Head of caudate nucleus (tissue), 42 donors: ENCODE data around the gene RETN.

Experiments used
- DNase-seq, 42 donors: peaks; one replicate each; pipeline versions ENCODE4 v3.0.0 to v3.0.0-alpha.2; 2020 to 2021; ENCODE audit warnings: mixed read lengths in 7 of 42
- intact Hi-C: fragments of 100-400 bp; cut with DNase I; formaldehyde crosslinking; loops from one replicate; pipeline ENCODE4 v1.15.0; 2022

The RETN gene

GRCh38 chr19:7678971-7679751 lies 10.3 kb downstream of the RETN start:
- intact Hi-C loops = no loop called here
- peak in 40 of 42 donors; percentile 21 to 74 (median 48) for DNase-seq

- DNase-seq = no peak
- intact Hi-C loops = loop anchor here (2.0 to 5.0 kb wide), 2 partner anchors 113 to 223 kb away; partner anchors contain the start of gene MAP2K7
These were observed 11.1 kb downstream of the RETN start for GRCh38 chr19:7679771-7680605.

- intact Hi-C loops = loop anchor here (2.0 to 5.0 kb wide), 2 partner anchors 113 to 222 kb away; partner anchors contain the start of gene MAP2K7
These were observed 11.9 kb downstream of the RETN start, which contains the start of gene TRAPPC5 for GRCh38 chr19:7680606-7681339. Gene TRAPPC5, plus strand, starts transcription at chr19:7680833. Its CDS starts 1,421 bp downstream, at chr19:7682254.

GRCh38 chr19:7681340-7682174 lies 12.7 kb downstream of the RETN start:
- intact Hi-C loops = loop anchor here (2.0 to 5.0 kb wide), 2 partner anchors 114 to 221 kb away; partner anchors contain the start of gene MAP2K7
- peak; percentile 57 to 93 (median 78) for DNase-seq

More at GRCh38 chr19:7680606-7681339, 11.9 kb downstream of the RETN start, which contains the start of gene TRAPPC5:
- DNase-seq = peak; percentile 63 to 94 (median 88)

- peak in 34 of 42 donors; percentile 4 to 67 (median 42) for DNase-seq
- intact Hi-C loops = loop anchor here (5.0 kb wide), 1 partner anchor 115 kb away; no protein-coding TSS in a partner anchor
These were observed 13.5 kb downstream of the RETN start for GRCh38 chr19:7682175-7682855.

- no peak for DNase-seq
- intact Hi-C loops = no loop called here
These were observed 16.9 kb downstream of the RETN start for GRCh38 chr19:7685546-7686445.

GRCh38 chr19:7687177-7687576 lies 18.3 kb downstream of the RETN start:
- DNase-seq = no peak
- intact Hi-C loops = no loop called here

GRCh38 chr19:7689165-7689564 lies 20.3 kb downstream of the RETN start:
- intact Hi-C loops = no loop called here
- DNase-seq = no peak

GRCh38 chr19:7690779-7691258 lies 22.0 kb downstream of the RETN start:
- no peak for DNase-seq
- intact Hi-C loops = no loop called here

GRCh38 chr19:7691497-7691896 lies 22.6 kb downstream of the RETN start:
- intact Hi-C loops = no loop called here
- no peak for DNase-seq

- intact Hi-C loops = no loop called here
These were observed 23.7 kb downstream of the RETN start for GRCh38 chr19:7692417-7693088.

GRCh38 chr19:7694499-7694898 lies 25.6 kb downstream of the RETN start:
- no peak for DNase-seq
- intact Hi-C loops = no loop called here

More at GRCh38 chr19:7692417-7693088, 23.7 kb downstream of the RETN start:
- DNase-seq = no peak

- no peak for DNase-seq
- intact Hi-C loops = no loop called here
These were observed 29.0 kb downstream of the RETN start for GRCh38 chr19:7697721-7698287.

GRCh38 chr19:7698583-7698982 lies 29.7 kb downstream of the RETN start:
- intact Hi-C loops = no loop called here

GRCh38 chr19:7699003-7699402 lies 30.2 kb downstream of the RETN start:
- DNase-seq = no peak
- intact Hi-C loops = no loop called here

More at GRCh38 chr19:7698583-7698982, 29.7 kb downstream of the RETN start:
- DNase-seq = no peak
